ENCODE measurements around the gene LELP1. TPM values are rescaled to one million over a fixed set of nuclear protein-coding genes. Genes with fewer than 3 reads are reported as not detected.

Gene LELP1
- total RNA-seq, 1 experiment from 2014 or later = not detected

DNA sequence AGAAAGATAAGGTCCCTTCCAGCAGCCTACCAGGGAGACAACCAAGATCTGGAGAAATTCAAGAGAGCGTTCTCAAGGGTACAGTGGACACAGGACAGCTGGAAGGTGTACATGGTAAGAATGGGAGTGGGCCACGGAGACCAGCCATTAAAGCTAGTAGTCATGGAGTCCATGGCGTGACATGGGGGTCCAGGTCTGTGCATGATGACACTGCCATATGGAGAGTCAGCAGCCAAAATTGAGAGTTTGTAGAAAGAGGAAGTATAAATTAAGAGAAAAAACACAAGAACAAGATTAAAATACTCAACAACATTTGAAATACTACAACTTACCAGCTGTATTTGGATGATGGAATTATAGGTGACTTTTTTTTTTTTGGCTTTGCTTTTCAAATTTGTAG lies 48.3 kb downstream of the LELP1 start:
- no CpG with 5 or more reads among the region's 3 CpGs for WGBS (ENCODE audit: extremely low coverage, insufficient read length, low lambda C conversion rate)
- H2AK5ac ChIP-seq (ENCODE audit: insufficient read length, low read length) = no peak overlapping the region
- no peak overlapping the region for H3K23ac ChIP-seq (ENCODE audit: insufficient read length, low read depth, low read length)
- H3K27me3 Mint-ChIP-seq (ENCODE audit: low read depth) = peaks cover 15% of the 10 kb centered on the region
- no peak overlapping the region for H4K8ac ChIP-seq (replicated peaks; ENCODE audit: insufficient read length, low read depth, low read length)
- no peaks in the 10 kb centered on the region for H4K20me1 ChIP-seq (ENCODE audit: control insufficient read depth, insufficient read depth, insufficient read length)
- no peak overlapping the region for H2BK12ac ChIP-seq (ENCODE audit: insufficient read length, low read depth, low read length)
- H3K9me3 Mint-ChIP-seq = peaks cover 0 to 3% of the 10 kb centered on the region in 2 experiments; a peak in 1 of 5 replicates
- H3K27ac ChIP-seq (ENCODE audit: insufficient read length, low read depth, low read length) = no peak overlapping the region
- no peaks in the 10 kb centered on the region for H3K9me3 ChIP-seq (ENCODE audit: control insufficient read depth, low read depth, low read length)
- H3K4me3 Mint-ChIP-seq = no peak overlapping the region
- no peak overlapping the region for H2BK15ac ChIP-seq (ENCODE audit: low read depth, low read length)
- no peak overlapping the region for H4K91ac ChIP-seq (ENCODE audit: insufficient read length, low read depth, low read length)
- H3K4me2 ChIP-seq (ENCODE audit: insufficient read depth, insufficient read length, low read length) = no peak overlapping the region
- DNase-seq = no peak
- H3K56ac ChIP-seq (ENCODE audit: insufficient read length, low read depth, low read length) = no peak overlapping the region
- H2BK5ac ChIP-seq (ENCODE audit: insufficient read length, low read length) = no peak overlapping the region
- no peak overlapping the region for H2BK20ac ChIP-seq (ENCODE audit: low read depth, low read length, poor library complexity, severe bottlenecking)
- H3K4ac ChIP-seq (ENCODE audit: low read depth, low read length) = no peak overlapping the region
- no peak overlapping the region for H2AFZ ChIP-seq (ENCODE audit: low read length)
- no peak overlapping the region; a peak in 1 of 7 replicates for H3K27ac Mint-ChIP-seq
- H4K5ac ChIP-seq (ENCODE audit: insufficient read length, low read depth, low read length) = no peak overlapping the region
- no peak overlapping the region for H3K14ac ChIP-seq (ENCODE audit: insufficient read depth, low read length)
- no peaks in the 10 kb centered on the region for H3K36me3 Mint-ChIP-seq (ENCODE audit: insufficient read depth in 1 of 3, low read depth in 3 of 3)
- H3K79me1 ChIP-seq (ENCODE audit: insufficient read depth, low read depth, low read length, poor library complexity, severe bottlenecking) = no peaks in the 10 kb centered on the region
- H3K4me1 Mint-ChIP-seq = no peaks in the 10 kb centered on the region
- H3K18ac ChIP-seq (ENCODE audit: insufficient read length, low read depth, low read length) = no peak overlapping the region
- H3T11ph ChIP-seq (ENCODE audit: low read length) = no peak overlapping the region
- no peaks in the 10 kb centered on the region for H3K4me1 ChIP-seq (ENCODE audit: insufficient read depth, low read length)
- no peaks in the 10 kb centered on the region for H3K79me2 ChIP-seq (ENCODE audit: insufficient read depth, low read length)
- H3K27me3 ChIP-seq (ENCODE audit: insufficient read depth, low read length) = no peaks in the 10 kb centered on the region
- TF ChIP-seq, protein P1, sequence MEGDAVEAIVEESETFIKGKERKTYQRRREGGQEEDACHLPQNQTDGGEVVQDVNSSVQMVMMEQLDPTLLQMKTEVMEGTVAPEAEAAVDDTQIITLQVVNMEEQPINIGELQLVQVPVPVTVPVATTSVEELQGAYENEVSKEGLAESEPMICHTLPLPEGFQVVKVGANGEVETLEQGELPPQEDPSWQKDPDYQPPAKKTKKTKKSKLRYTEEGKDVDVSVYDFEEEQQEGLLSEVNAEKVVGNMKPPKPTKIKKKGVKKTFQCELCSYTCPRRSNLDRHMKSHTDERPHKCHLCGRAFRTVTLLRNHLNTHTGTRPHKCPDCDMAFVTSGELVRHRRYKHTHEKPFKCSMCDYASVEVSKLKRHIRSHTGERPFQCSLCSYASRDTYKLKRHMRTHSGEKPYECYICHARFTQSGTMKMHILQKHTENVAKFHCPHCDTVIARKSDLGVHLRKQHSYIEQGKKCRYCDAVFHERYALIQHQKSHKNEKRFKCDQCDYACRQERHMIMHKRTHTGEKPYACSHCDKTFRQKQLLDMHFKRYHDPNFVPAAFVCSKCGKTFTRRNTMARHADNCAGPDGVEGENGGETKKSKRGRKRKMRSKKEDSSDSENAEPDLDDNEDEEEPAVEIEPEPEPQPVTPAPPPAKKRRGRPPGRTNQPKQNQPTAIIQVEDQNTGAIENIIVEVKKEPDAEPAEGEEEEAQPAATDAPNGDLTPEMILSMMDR (conservative IDR thresholded peaks at IDR 0.05) = no peak
- H3K9ac ChIP-seq (ENCODE audit: extremely low read depth, insufficient read length, low read length) = no peak overlapping the region
- H2BK120ac ChIP-seq (ENCODE audit: low read depth, low read length, poor library complexity, severe bottlenecking) = no peak overlapping the region
- no peaks in the 10 kb centered on the region for H3K23me2 ChIP-seq (ENCODE audit: insufficient read length, low read depth, low read length, poor library complexity, severe bottlenecking)

All from H9 (cell line).